Vagina (tissue), 2 donors: Measurements from ENCODE around the gene DDX11. TPM values are rescaled to one million over a fixed set of nuclear protein-coding genes. Genes with fewer than 3 reads are reported as not detected.
"Not testable (repeated sequence)": the region's sequence is repeated elsewhere in the genome, so short reads cannot be mapped to it uniquely, and the experiment has no call there.

Experiments
- DNase-seq, 2 donors: peaks; one replicate each; pipeline ENCODE4 v3.0.0-alpha.2; 2017; ENCODE audit errors: extremely low spot score in 2 of 2
- H3K27ac ChIP-seq: fragments of 200-600 bp; sonication (generic); one replicate; pipeline ENCODE4 v1.5.1; 2019
- H3K27me3 ChIP-seq: fragments of 200-600 bp; sonication (generic); one replicate; pipeline ENCODE4 v1.5.1; 2019
- H3K36me3 ChIP-seq, 2 donors: fragments of 200-600 bp; sonication (generic); one replicate each; pipeline ENCODE4 v1.5.1; 2017 to 2019
- H3K4me1 ChIP-seq: fragments of 200-600 bp; sonication (generic); one replicate; pipeline ENCODE4 v1.5.1; 2019
- H3K4me3 ChIP-seq, 2 donors: fragments of 200-600 bp; sonication (generic); 1 replicate in 1 of 2; 2 replicates in 1 of 2; pipeline ENCODE4 v1.5.1; 2016 to 2019
- H3K9me3 ChIP-seq: fragments of 200-600 bp; sonication (generic); one replicate; pipeline ENCODE4 v1.5.1; 2019
- CTCF ChIP-seq, 3 experiments: fragments of 450-650 bp in 2 of 3; fragments of 200-600 bp in 1 of 3; sonication (generic) in 1 of 3; IDR thresholded peaks; one replicate each; pipeline ENCODE4 v1.5.1; 2017 to 2019; ENCODE audit warnings: antibody characterized with exemption in 3 of 3, mild to moderate bottlenecking in 2 of 3, moderate library complexity in 2 of 3
- POLR2A ChIP-seq, 2 donors: fragments of 450-650 bp; IDR thresholded peaks; one replicate each; pipeline ENCODE4 v1.6.1; 2017; ENCODE audit warnings: antibody characterized with exemption in 2 of 2, mild to moderate bottlenecking in 2 of 2, moderate library complexity in 2 of 2
- POLR2AphosphoS5 ChIP-seq, 2 donors: sonication (generic); formaldehyde crosslinking; IDR thresholded peaks; one replicate each; pipeline ENCODE4 v1.9.0; 2017; ENCODE audit warnings: antibody characterized with exemption in 2 of 2, mild to moderate bottlenecking in 2 of 2, low read depth in 1 of 2; ENCODE audit not compliant: insufficient read depth in 1 of 2
- intact Hi-C: fragments of 100-400 bp; cut with DNase I; formaldehyde crosslinking; loops from one replicate; pipeline ENCODE4 v1.15.1; 2023
- total RNA-seq: library from RNA; depleted of rRNA; stranded (reverse); fragments of >200 nt; gene quantifications from one replicate; pipeline ENCODE4 v1.2.3, GENCODE V29; 2016

DDX11 gene
- total RNA-seq, 1 donor from 2014 or later = 35.4 TPM

DNA sequence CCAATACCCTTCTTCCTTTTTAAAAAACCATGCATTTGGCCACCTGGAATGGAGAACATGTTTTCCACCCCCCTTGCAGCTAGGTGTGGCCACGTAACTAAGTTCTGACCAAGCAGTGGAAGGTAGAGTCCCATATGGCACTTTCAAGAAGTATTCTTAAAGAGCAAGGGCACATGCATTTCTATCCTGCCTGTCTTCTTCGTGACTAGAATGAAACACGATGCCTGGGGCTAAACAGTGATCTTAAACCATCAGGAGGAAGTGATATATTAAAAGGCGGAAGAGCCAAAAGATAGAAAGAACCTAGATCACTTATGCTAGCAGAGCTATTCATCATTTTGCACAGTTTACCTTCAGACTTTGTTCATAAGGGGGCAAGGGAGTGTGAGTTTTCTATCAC lies 16.0 kb upstream of the DDX11 start:
- H3K27ac ChIP-seq = no peak overlapping the region
- no peak overlapping the region for H3K4me3 ChIP-seq
- no peaks in the 10 kb centered on the region for H3K9me3 ChIP-seq
- H3K4me1 ChIP-seq = no peaks in the 10 kb centered on the region
- no peak for TF ChIP-seq POLR2A (IDR thresholded peaks at IDR 0.05)
- TF ChIP-seq CTCF (IDR thresholded peaks at IDR 0.05) = no peak
- TF ChIP-seq POLR2AphosphoS5 (IDR thresholded peaks at IDR 0.05; ENCODE audit: insufficient read depth in 1 of 2, low read depth in 1 of 2) = no peak
- H3K36me3 ChIP-seq = no peaks in the 10 kb centered on the region
- no peaks in the 10 kb centered on the region for H3K27me3 ChIP-seq
- no peak for DNase-seq
- intact Hi-C loops = no loop called here

DNA sequence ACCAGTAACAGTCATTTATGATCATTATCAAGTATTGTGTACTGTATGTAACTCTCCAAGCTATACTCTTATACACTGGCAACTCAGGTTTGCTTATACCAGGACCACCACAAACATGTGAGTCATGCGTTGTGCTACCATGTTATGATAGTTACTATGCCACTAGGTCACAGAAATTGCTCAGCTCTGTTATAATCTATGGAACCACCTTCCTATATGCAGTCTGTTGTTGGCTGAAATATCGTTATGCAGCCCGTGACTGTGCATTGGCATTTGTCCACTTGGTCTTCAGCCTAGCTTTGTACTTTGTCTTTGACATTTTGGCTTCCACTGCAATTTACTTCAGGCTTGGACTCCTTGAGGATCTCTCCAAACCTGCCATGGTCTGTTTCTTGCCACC lies 7.5 kb upstream of the DDX11 start:
- DNase-seq, H3K9me3 ChIP-seq, H3K27me3 ChIP-seq, H3K36me3 ChIP-seq, intact Hi-C loops, H3K27ac ChIP-seq, H3K4me3 ChIP-seq, H3K4me1 ChIP-seq: not testable (repeated sequence)

DNA sequence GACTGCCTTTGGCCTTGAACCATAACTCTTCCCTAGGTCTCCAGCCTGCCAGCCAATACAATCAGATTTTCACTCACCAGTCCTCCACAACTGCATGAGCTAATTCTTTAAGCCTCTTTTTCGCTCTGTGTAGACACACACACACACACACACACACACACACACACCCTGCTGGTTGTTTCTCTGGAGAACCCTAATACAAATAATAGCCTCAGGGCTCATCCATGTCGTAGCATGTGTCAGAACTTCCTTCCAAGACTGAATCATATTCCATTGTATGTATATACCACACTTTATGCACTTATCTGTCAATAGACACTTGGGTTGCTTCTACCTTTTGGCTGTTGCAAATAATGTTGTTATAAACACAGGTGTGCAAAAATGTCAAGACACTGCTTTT lies 6.0 kb upstream of the DDX11 start:
- H3K27me3 ChIP-seq, H3K36me3 ChIP-seq, H3K27ac ChIP-seq, H3K4me1 ChIP-seq, DNase-seq, H3K9me3 ChIP-seq, H3K4me3 ChIP-seq, intact Hi-C loops: not testable (repeated sequence)

DNA sequence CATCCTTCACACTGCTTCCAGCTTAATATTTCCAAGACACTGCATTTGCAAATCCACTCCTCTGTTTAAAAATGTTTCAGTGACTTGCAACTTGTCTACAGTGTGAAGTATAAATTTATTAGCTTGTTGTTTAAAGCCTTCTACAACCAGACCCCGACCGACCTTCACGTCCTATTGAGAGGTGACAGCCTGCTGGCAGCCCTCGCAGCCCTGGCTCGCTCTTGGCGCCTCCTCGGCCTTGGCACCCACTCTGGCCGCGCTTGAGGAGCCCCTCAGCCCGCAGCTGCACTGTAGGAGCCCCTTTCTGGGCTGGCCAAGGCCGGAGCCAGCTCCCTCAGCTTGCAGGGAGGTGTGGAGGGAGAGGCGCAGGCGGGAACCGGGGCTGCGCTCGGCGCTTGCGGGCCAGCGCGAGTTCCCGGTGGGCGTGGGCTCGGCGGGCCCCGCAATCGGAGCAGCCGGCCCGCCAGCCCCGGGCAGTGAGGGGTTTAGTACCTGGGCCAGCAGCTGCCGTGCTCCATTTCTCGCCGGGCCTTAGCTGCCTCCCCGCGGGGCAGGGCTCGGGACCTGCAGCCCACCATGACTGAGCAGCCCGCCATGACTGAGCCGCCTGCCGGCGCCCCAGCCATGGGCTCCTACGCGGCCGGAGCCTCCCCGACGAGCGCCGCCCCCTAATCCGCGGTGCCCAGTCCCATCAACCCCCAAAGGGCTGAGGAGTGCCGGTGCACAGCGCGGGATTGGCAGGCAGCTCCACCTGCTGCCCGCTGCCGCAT lies 2.5 kb upstream of the DDX11 start:
- DNase-seq, H3K9me3 ChIP-seq, H3K4me3 ChIP-seq, H3K27me3 ChIP-seq, H3K27ac ChIP-seq, H3K36me3 ChIP-seq, H3K4me1 ChIP-seq, intact Hi-C loops: not testable (repeated sequence)

- H3K27ac ChIP-seq, H3K36me3 ChIP-seq, intact Hi-C loops, H3K27me3 ChIP-seq, H3K4me1 ChIP-seq, H3K9me3 ChIP-seq, DNase-seq: not testable (repeated sequence)
- H3K4me3 ChIP-seq = peak overlapping the region; percentile 50 to 73
These were observed 698 bp upstream of the DDX11 start for GRCh38 chr12:31072962-31073361.

DNA sequence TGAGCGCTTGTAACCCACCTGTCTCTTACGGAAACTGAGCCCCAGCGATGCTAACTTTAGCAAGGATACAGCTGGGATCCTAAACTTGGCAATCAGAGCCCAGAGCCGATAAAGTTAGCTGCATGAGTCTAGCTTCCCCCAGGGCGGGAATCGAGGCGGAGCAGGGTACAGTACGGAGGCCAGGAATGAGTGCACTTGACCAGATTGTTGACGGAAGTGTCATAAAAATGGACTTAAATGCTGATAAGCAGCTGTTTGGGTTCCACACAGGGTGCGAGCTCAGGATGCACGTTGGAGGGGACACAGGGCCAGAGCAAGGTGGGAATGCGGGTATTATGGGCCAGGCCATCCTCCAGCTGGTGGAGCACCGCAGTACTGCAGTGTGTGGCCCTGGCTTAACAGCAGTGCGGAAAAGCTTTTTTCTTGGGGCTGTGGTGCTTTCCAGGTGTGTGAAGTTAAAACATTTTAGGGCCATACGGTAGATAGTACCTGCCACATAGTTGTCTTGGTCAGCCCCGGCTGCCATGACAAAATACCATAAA lies 744 bp downstream of the DDX11 start:
- DNase-seq, H3K9me3 ChIP-seq, H3K36me3 ChIP-seq, H3K27me3 ChIP-seq, H3K4me1 ChIP-seq, intact Hi-C loops: not testable (repeated sequence)
- peak overlapping the region; percentile 2 for H3K27ac ChIP-seq
- peak overlapping the region; percentile 50 to 73 for H3K4me3 ChIP-seq

DNA sequence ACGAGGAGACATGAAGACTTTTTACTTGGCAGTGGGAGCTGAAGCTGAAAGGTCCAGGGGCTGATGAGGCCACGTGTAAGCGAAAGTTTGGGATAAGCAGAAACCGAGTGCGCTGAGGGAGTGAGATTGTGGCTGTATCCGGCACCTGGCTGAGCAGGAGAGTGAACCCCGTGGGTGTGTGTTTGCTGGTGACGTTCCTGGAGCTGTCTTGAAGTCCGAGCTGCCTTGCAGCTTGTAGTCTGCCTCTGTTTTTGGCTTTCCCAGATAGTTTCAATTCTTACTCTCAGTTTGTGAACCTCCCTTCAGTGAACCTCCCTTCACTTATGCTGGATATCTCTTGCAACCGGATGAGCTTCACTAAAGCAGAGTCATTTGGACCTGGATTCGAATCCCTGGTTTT lies 2.5 kb downstream of the DDX11 start:
- H3K27ac ChIP-seq, DNase-seq, H3K27me3 ChIP-seq, intact Hi-C loops, H3K4me3 ChIP-seq, H3K4me1 ChIP-seq, H3K9me3 ChIP-seq, H3K36me3 ChIP-seq: not testable (repeated sequence)

GRCh38 chr12:31077095-31077494 lies 3.4 kb downstream of the DDX11 start:
- H3K36me3 ChIP-seq, DNase-seq, intact Hi-C loops, H3K9me3 ChIP-seq, H3K27me3 ChIP-seq, H3K4me1 ChIP-seq, H3K4me3 ChIP-seq, H3K27ac ChIP-seq: not testable (repeated sequence)

GRCh38 chr12:31077998-31078397 lies 4.3 kb downstream of the DDX11 start:
- DNase-seq = peak in 1 of 2 donors; percentile 37
- H3K36me3 ChIP-seq, H3K27me3 ChIP-seq, H3K27ac ChIP-seq, H3K4me1 ChIP-seq, intact Hi-C loops, H3K4me3 ChIP-seq, H3K9me3 ChIP-seq: not testable (repeated sequence)

GRCh38 chr12:31079421-31079820 lies 5.8 kb downstream of the DDX11 start:
- H3K36me3 ChIP-seq, H3K27ac ChIP-seq, H3K27me3 ChIP-seq, H3K4me3 ChIP-seq, H3K4me1 ChIP-seq, H3K9me3 ChIP-seq, intact Hi-C loops: not testable (repeated sequence)
- peak in 1 of 2 donors; percentile 27 for DNase-seq

- H3K36me3 ChIP-seq, H3K4me1 ChIP-seq, intact Hi-C loops, H3K9me3 ChIP-seq, H3K4me3 ChIP-seq, H3K27me3 ChIP-seq, H3K27ac ChIP-seq: not testable (repeated sequence)
- DNase-seq = peak in 1 of 2 donors; percentile 29
These were observed 6.6 kb downstream of the DDX11 start for GRCh38 chr12:31080221-31080620.

GRCh38 chr12:31081274-31081673 lies 7.6 kb downstream of the DDX11 start:
- H3K27ac ChIP-seq, intact Hi-C loops, H3K4me3 ChIP-seq, H3K9me3 ChIP-seq, H3K4me1 ChIP-seq, H3K36me3 ChIP-seq, H3K27me3 ChIP-seq: not testable (repeated sequence)
- DNase-seq = peak in 1 of 2 donors; percentile 77

DNA sequence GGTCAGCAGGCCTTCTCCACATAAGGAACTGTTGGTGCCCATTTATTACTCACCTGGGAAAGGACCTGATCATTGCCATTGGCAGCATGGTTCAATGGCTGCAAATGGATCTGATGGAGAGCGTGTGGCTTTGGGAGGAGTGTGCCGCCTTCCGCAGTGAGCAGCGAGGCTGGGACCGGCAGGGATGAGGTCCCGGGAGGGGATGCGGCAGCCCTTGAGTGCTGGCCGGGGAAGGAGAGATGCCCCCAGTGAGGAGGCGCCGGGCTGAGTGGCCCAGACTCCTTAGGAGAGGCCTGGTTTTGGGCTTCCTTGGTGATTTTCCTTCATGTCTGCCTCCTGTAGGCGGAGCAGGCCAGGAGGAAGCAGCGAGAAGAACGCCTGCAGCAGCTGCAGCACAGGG lies 10.6 kb downstream of the DDX11 start:
- H3K27me3 ChIP-seq, H3K4me3 ChIP-seq, intact Hi-C loops, H3K27ac ChIP-seq, H3K36me3 ChIP-seq, H3K4me1 ChIP-seq, H3K9me3 ChIP-seq: not testable (repeated sequence)
- DNase-seq = peak in 1 of 2 donors; percentile 47
